Germinal center (tissue), 1 donor: ENCODE results near the gene ADAMTS6.

Source experiments
- DNase-seq: peaks from one replicate; pipeline ENCODE4 v3.0.0; 2012; ENCODE audit warnings: mixed read lengths, low spot score

The ADAMTS6 gene

GRCh38 chr5:65144136-65144871 lies 337.4 kb downstream of the ADAMTS6 start:
- DNase-seq = no peak

GRCh38 chr5:65142511-65143011 lies 339.2 kb downstream of the ADAMTS6 start:
- no peak for DNase-seq

- no peak for DNase-seq
Observed at GRCh38 chr5:65142016-65142415, 339.7 kb downstream of the ADAMTS6 start.

- DNase-seq = no peak
Observed at GRCh38 chr5:65141493-65141892, 340.2 kb downstream of the ADAMTS6 start.

- DNase-seq = no peak
Observed at GRCh38 chr5:65137631-65138030, 344.1 kb downstream of the ADAMTS6 start.

- no peak for DNase-seq
Observed at GRCh38 chr5:65133477-65134110, 348.1 kb downstream of the ADAMTS6 start.

- DNase-seq = no peak
Observed at GRCh38 chr5:65132386-65132785, 349.3 kb downstream of the ADAMTS6 start.

- DNase-seq = no peak
Observed at GRCh38 chr5:65128226-65128625, 353.5 kb downstream of the ADAMTS6 start.

GRCh38 chr5:65127161-65127901 lies 354.4 kb downstream of the ADAMTS6 start:
- DNase-seq = no peak

GRCh38 chr5:65126542-65127069 lies 355.1 kb downstream of the ADAMTS6 start:
- no peak for DNase-seq

- no peak for DNase-seq
Observed at GRCh38 chr5:65125591-65126541, 355.9 kb downstream of the ADAMTS6 start.

GRCh38 chr5:65121880-65122436 lies 359.8 kb downstream of the ADAMTS6 start:
- no peak for DNase-seq

- no peak for DNase-seq
Observed at GRCh38 chr5:65120371-65120967, 361.3 kb downstream of the ADAMTS6 start.

- no peak for DNase-seq
Observed at GRCh38 chr5:65117525-65117924, 364.2 kb downstream of the ADAMTS6 start.

GRCh38 chr5:65113771-65114170 lies 367.9 kb downstream of the ADAMTS6 start:
- no peak for DNase-seq

GRCh38 chr5:65111961-65112658 lies 369.6 kb downstream of the ADAMTS6 start:
- DNase-seq = no peak

- no peak for DNase-seq
Observed at GRCh38 chr5:65108786-65109743, 372.7 kb downstream of the ADAMTS6 start.

- DNase-seq = no peak
Observed at GRCh38 chr5:65105301-65105700, 376.4 kb downstream of the ADAMTS6 start.

GRCh38 chr5:65104831-65105230 lies 376.9 kb downstream of the ADAMTS6 start:
- no peak for DNase-seq
